Upper lobe of right lung (tissue), 1 donor: Measurements from ENCODE around the gene TEAD3. TPM values are rescaled to one million over a fixed set of nuclear protein-coding genes. Genes with fewer than 3 reads are reported as not detected.
A peak's percentile ranks its signal among the peaks of the same experiment; 100 is the strongest.

Experiments
- ATAC-seq: fragments of 200-7000 bp; cut with Tn5 transposase; one replicate; pipeline ENCODE4 v1.9.1; 2020; ENCODE audit warnings: mild to moderate bottlenecking, moderate library complexity
- DNase-seq: peaks from one replicate; pipeline ENCODE4 v3.0.0-alpha.2; 2020
- H3K27ac ChIP-seq: fragments of 200-600 bp; one replicate; pipeline ENCODE4 v1.8.0; 2022
- H3K27me3 ChIP-seq: fragments of 200-600 bp; one replicate; pipeline ENCODE4 v1.8.0; 2022; ENCODE audit warnings: mild to moderate bottlenecking
- H3K36me3 ChIP-seq: fragments of 200-600 bp; one replicate; pipeline ENCODE4 v1.8.0; 2022
- H3K4me1 ChIP-seq: fragments of 200-600 bp; one replicate; pipeline ENCODE4 v1.8.0; 2022
- H3K4me3 ChIP-seq: fragments of 200-600 bp; one replicate; pipeline ENCODE4 v1.8.0; 2022; ENCODE audit warnings: mild to moderate bottlenecking
- H3K9me3 ChIP-seq: fragments of 200-600 bp; one replicate; pipeline ENCODE4 v1.8.0; 2022
- CTCF ChIP-seq: fragments of 200-600 bp; IDR thresholded peaks from one replicate; pipeline ENCODE4 v1.8.0; 2022; ENCODE audit warnings: antibody characterized with exemption
- intact Hi-C: fragments of 100-400 bp; cut with DNase I; formaldehyde crosslinking; loops from one replicate; pipeline ENCODE4 v1.11.0; 2022
- total RNA-seq: library from RNA; stranded (reverse); fragmentation: NEBNext Ultra II Directional; extraction: Animal tissue kit (Norgen Biotek cat#: 25700); gene quantifications from one replicate; pipeline ENCODE4 v1.2.1, GENCODE V29; 2021
- donor health status: DM: no; HTN: yes; CAD: no; lungs with severe emphysema.

The TEAD3 gene
- total RNA-seq, 1 donor from 2014 or later: 23.4 TPM

DNA sequence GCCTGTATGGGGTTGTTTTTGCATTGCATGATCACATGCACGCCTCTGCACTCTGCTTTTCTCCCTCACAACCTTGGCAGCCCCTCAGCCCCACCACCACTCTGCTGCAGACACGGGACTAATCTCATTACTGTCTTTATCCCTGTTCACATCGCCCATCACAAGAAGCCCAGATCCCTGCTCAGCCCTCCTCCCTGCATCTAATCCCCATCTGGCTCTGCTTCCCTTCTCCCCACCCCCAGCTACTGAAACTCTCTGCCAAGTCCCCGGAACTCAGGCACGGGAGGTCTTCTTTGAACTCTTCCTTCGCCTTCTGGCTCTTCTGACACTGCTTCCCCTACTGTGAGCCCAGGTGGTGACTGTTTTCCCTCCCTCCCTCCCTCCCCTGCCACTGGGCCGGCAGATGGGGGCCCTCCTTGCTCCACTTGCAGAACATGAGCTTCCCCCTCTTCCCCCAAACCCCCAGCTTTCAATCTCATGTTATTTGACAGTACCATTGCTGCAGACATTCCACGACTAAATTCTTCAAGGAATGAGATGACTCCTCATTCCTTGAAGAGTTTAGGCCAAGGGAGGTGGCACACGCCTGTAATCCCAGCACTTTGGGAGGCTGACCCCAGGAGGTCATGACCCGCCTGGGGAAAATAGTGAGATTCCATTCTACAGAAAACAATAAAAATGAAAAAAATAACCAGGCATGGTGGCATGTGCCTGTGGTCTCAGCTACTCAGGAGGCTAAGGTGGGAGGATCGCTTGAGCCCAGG lies 37.7 kb upstream of the TEAD3 start:
- no peak overlapping the region for H3K4me3 ChIP-seq
- no peaks in the 10 kb centered on the region for H3K36me3 ChIP-seq
- no peak for TF ChIP-seq CTCF
- H3K27ac ChIP-seq: no peak overlapping the region
- no peaks in the 10 kb centered on the region for H3K27me3 ChIP-seq
- no peaks in the 10 kb centered on the region for H3K9me3 ChIP-seq
- no peaks in the 10 kb centered on the region for H3K4me1 ChIP-seq
- intact Hi-C loops: no loop called here
- DNase-seq (no peak), ATAC-seq (no peak)

GRCh38 chr6:35533981-35534380 lies 37.1 kb upstream of the TEAD3 start:
- DNase-seq (no peak), ATAC-seq (no peak)
- no peaks in the 10 kb centered on the region for H3K27me3 ChIP-seq
- intact Hi-C loops: no loop called here
- H3K4me3 ChIP-seq: no peak overlapping the region
- TF ChIP-seq CTCF: no peak
- H3K9me3 ChIP-seq: no peaks in the 10 kb centered on the region
- H3K27ac ChIP-seq: no peak overlapping the region
- no peaks in the 10 kb centered on the region for H3K36me3 ChIP-seq
- H3K4me1 ChIP-seq: no peaks in the 10 kb centered on the region

DNA sequence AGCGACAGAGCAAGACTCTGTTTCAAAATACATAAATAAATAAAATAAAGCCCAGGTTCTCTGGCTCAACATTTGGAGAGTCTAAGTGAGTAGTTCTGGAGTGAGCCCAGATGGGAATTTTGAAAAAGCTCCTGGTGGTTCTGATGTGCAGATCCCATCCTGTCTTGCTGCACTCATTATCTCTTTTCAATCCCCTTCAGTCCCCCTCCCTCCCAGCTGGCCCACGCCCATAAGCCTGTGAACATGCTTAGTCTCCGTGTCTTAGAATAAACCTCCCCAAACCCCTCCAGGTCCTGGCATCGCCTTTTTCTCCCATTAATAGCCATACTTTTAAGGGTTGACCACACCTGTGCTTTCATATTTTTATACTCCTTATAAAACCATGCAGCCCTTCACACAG lies 35.2 kb upstream of the TEAD3 start:
- Histone ChIP-seq H3K36me3 (no peaks in the 10 kb centered on the region), H3K27ac (no peak overlapping the region), H3K27me3 (no peaks in the 10 kb centered on the region), H3K4me3 (no peak overlapping the region), H3K9me3 (no peaks in the 10 kb centered on the region), H3K4me1 (no peaks in the 10 kb centered on the region)
- no peak for TF ChIP-seq CTCF
- DNase-seq (no peak), ATAC-seq (no peak)
- intact Hi-C loops: no loop called here

- Histone ChIP-seq H3K27ac (no peak overlapping the region), H3K4me1 (no peaks in the 10 kb centered on the region), H3K27me3 (no peaks in the 10 kb centered on the region), H3K36me3 (no peaks in the 10 kb centered on the region), H3K4me3 (no peak overlapping the region), H3K9me3 (no peaks in the 10 kb centered on the region)
- no peak for TF ChIP-seq CTCF
- DNase-seq: no peak
- ATAC-seq: no peak
- intact Hi-C loops: loop anchor here (10.0 kb wide), 1 partner anchor 220 kb away; no protein-coding TSS in a partner anchor
Measured at GRCh38 chr6:35524380-35525020, 27.6 kb upstream of the TEAD3 start.

GRCh38 chr6:35522660-35523658 lies 26.1 kb upstream of the TEAD3 start:
- Histone ChIP-seq H3K36me3 (no peaks in the 10 kb centered on the region), H3K4me3 (peak overlapping the region; percentile 33), H3K27ac (no peak overlapping the region), H3K27me3 (no peaks in the 10 kb centered on the region), H3K9me3 (no peaks in the 10 kb centered on the region), H3K4me1 (no peaks in the 10 kb centered on the region)
- ATAC-seq (peak; percentile 97), DNase-seq (peak; percentile 88)
- intact Hi-C loops: loop anchor here (10.0 kb wide), 1 partner anchor 222 kb away; no protein-coding TSS in a partner anchor
- TF ChIP-seq CTCF: peak; percentile 99
